HCT116 (cell line): ENCODE measurements around the gene ESR2.

Source experiments
- CTCF ChIP-seq, 3 experiments: fragments of 200-600 bp in 1 of 3; sonication (generic) in 1 of 3; IDR thresholded peaks in 2 of 3; conservative IDR thresholded peaks in 1 of 3; 2 replicates each; pipeline ENCODE4 v1.5.1; 2012 to 2017; ENCODE audit warnings: low read depth in 2 of 3, low read length in 2 of 3, antibody characterized with exemption in 1 of 3, borderline replicate concordance in 1 of 3, control low read depth in 1 of 3, mild to moderate bottlenecking in 1 of 3, mixed read lengths in 1 of 3, mixed run types in 1 of 3, moderate library complexity in 1 of 3; ENCODE audit not compliant: insufficient read depth in 1 of 3
- EZH2phosphoT487 ChIP-seq: fragments of 200-600 bp; IDR thresholded peaks from 2 replicates; pipeline ENCODE4 v1.6.1; 2018; ENCODE audit warnings: antibody characterized with exemption, borderline replicate concordance
- FOSL1 ChIP-seq: IDR thresholded peaks from 2 replicates; pipeline ENCODE4 v1.6.1; 2012; ENCODE audit warnings: low read depth
- POLR2A ChIP-seq: IDR thresholded peaks from 2 replicates; pipeline ENCODE4 v1.7.0; 2011; ENCODE audit warnings: borderline replicate concordance; ENCODE audit not compliant: insufficient read depth, insufficient read length; ENCODE audit errors: extremely low read depth
- POLR2AphosphoS5 ChIP-seq: IDR thresholded peaks from 2 replicates; pipeline ENCODE4 v1.6.1; 2011; ENCODE audit warnings: mild to moderate bottlenecking, low read depth, low read length, moderate library complexity
- RAD21 ChIP-seq: IDR thresholded peaks from 2 replicates; pipeline ENCODE4 v1.6.1; 2012; ENCODE audit warnings: low read depth, mild to moderate bottlenecking
- SIN3A ChIP-seq: IDR thresholded peaks from 2 replicates; pipeline ENCODE4 v1.6.1; 2012; ENCODE audit warnings: low read depth
- TCF7L2 ChIP-seq: IDR thresholded peaks from 2 replicates; pipeline ENCODE4 v1.7.0; 2011; ENCODE audit warnings: borderline replicate concordance, inconsistent platforms; ENCODE audit not compliant: insufficient read depth, insufficient read length; ENCODE audit errors: extremely low read depth
- YY1 ChIP-seq: IDR thresholded peaks from 2 replicates; pipeline ENCODE4 v1.6.1; 2011; ENCODE audit warnings: low read length, low read depth, moderate library complexity, mild to moderate bottlenecking; ENCODE audit not compliant: insufficient replicate concordance; ENCODE audit errors: extremely low read depth
- TF ChIP-seq, protein P1 (sequence below): IDR thresholded peaks from 2 replicates; pipeline ENCODE4 v1.6.1; 2012
- TF ChIP-seq, protein P2 (sequence below): IDR thresholded peaks from 2 replicates; pipeline ENCODE4 v1.6.1; 2012; ENCODE audit warnings: low read depth
- TF ChIP-seq, protein P3 (sequence below): IDR thresholded peaks from 2 replicates; pipeline ENCODE4 v1.6.1; 2012

DNA sequence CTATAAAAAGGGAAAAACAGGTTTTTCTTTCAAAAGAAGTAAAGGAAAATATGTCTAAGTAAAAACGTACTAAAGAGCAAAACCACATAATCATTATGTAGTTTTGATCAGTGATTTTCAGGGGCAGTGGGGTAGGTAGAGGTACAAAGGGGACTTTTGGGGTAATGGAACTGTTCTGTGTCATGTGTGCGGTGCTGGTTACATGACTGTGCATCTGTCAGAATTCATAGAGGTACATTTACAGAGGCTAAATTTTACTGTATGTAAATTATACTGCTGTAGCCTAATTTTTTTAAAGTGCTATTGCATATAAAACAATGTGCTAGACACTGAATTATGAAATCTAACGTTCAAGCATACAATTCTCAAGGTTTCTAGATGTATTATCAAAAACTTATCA lies 2.0 kb downstream of the ESR2 start:
- TF ChIP-seq CTCF (IDR thresholded peaks at IDR 0.05 in 2 of 3, conservative IDR thresholded peaks at IDR 0.05 in 1 of 3; ENCODE audit: borderline replicate concordance in 1 of 3, insufficient read depth in 1 of 3, low read depth in 2 of 3, low read length in 2 of 3), result no peak
- no peak for TF ChIP-seq POLR2AphosphoS5
- TF ChIP-seq POLR2A, result no peak
- TF ChIP-seq YY1, result no peak
- TF ChIP-seq FOSL1, result no peak
- TF ChIP-seq EZH2phosphoT487, result no peak
- TF ChIP-seq TCF7L2, result no peak
- TF ChIP-seq, protein P1, sequence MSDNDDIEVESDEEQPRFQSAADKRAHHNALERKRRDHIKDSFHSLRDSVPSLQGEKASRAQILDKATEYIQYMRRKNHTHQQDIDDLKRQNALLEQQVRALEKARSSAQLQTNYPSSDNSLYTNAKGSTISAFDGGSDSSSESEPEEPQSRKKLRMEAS, result no peak
- TF ChIP-seq RAD21, result no peak
- TF ChIP-seq, protein P2, sequence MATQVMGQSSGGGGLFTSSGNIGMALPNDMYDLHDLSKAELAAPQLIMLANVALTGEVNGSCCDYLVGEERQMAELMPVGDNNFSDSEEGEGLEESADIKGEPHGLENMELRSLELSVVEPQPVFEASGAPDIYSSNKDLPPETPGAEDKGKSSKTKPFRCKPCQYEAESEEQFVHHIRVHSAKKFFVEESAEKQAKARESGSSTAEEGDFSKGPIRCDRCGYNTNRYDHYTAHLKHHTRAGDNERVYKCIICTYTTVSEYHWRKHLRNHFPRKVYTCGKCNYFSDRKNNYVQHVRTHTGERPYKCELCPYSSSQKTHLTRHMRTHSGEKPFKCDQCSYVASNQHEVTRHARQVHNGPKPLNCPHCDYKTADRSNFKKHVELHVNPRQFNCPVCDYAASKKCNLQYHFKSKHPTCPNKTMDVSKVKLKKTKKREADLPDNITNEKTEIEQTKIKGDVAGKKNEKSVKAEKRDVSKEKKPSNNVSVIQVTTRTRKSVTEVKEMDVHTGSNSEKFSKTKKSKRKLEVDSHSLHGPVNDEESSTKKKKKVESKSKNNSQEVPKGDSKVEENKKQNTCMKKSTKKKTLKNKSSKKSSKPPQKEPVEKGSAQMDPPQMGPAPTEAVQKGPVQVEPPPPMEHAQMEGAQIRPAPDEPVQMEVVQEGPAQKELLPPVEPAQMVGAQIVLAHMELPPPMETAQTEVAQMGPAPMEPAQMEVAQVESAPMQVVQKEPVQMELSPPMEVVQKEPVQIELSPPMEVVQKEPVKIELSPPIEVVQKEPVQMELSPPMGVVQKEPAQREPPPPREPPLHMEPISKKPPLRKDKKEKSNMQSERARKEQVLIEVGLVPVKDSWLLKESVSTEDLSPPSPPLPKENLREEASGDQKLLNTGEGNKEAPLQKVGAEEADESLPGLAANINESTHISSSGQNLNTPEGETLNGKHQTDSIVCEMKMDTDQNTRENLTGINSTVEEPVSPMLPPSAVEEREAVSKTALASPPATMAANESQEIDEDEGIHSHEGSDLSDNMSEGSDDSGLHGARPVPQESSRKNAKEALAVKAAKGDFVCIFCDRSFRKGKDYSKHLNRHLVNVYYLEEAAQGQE, result no peak
- no peak for TF ChIP-seq SIN3A
- TF ChIP-seq, protein P3, sequence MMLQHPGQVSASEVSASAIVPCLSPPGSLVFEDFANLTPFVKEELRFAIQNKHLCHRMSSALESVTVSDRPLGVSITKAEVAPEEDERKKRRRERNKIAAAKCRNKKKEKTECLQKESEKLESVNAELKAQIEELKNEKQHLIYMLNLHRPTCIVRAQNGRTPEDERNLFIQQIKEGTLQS, result no peak
